OCI-LY7 (cell line): ENCODE data around the gene GATAD1. TPM values are rescaled to one million over a fixed set of nuclear protein-coding genes. Genes with fewer than 3 reads are reported as not detected.

Experiments
- BruUV-seq: library from RNA; stranded (reverse); fragments of 400-500 nt; replicated peaks from 2 replicates; lab custom pipeline; 2021; lab: Mats Ljungman, UMichigan
- CTCF ChIA-PET: fragments of 300-600 bp; sonication (Branson Sonifier 250); formaldehyde crosslinking; loops from one replicate; lab custom pipeline; 2022; ENCODE audit warnings: antibody characterized with exemption; ENCODE audit not compliant: unreplicated experiment; lab: Charles Lee
- POLR2A ChIA-PET: fragments of 300-600 bp; sonication (Branson Sonifier 250); formaldehyde crosslinking; loops from one replicate; lab custom pipeline; 2022; ENCODE audit warnings: antibody characterized with exemption; lab: Charles Lee
- DNase-seq: peaks from one replicate; pipeline ENCODE4 v3.0.0-alpha.2; 2015; ENCODE audit warnings: low spot score
- H2AFZ ChIP-seq: fragments of 200-600 bp; sonication (generic), shearing (Covaris generic); 2 replicates; pipeline ENCODE4 v1.6.1; 2014; ENCODE audit warnings: mild to moderate bottlenecking, antibody characterized with exemption, low read length, moderate library complexity
- H3K27ac ChIP-seq: fragments of 200-600 bp; sonication (generic); 2 replicates; pipeline ENCODE4 v1.5.1; 2014; ENCODE audit warnings: mixed run types, low read depth, mild to moderate bottlenecking, moderate library complexity, low read length, inconsistent platforms; ENCODE audit not compliant: poor library complexity, severe bottlenecking
- H3K36me3 ChIP-seq: fragments of 200-600 bp; sonication (generic); 2 replicates; pipeline ENCODE4 v1.6.1; 2014; ENCODE audit warnings: mild to moderate bottlenecking, antibody characterized with exemption, low read length, moderate library complexity, mixed read lengths; ENCODE audit not compliant: insufficient read depth
- H3K4me1 ChIP-seq: fragments of 200-600 bp; sonication (generic); 2 replicates; pipeline ENCODE4 v1.5.1; 2014; ENCODE audit warnings: mild to moderate bottlenecking, low read length; ENCODE audit not compliant: insufficient read depth, poor library complexity, severe bottlenecking
- H3K4me2 ChIP-seq: fragments of 200-600 bp; sonication (generic); 2 replicates; pipeline ENCODE4 v1.6.1; 2014; ENCODE audit warnings: mild to moderate bottlenecking, low read length
- H3K4me3 ChIP-seq: fragments of 200-600 bp; sonication (generic); 2 replicates; pipeline ENCODE4 v1.5.1; 2014; ENCODE audit warnings: mild to moderate bottlenecking, low read depth, low read length; ENCODE audit not compliant: poor library complexity, severe bottlenecking
- H3K79me2 ChIP-seq: fragments of 200-600 bp; sonication (generic); 2 replicates; pipeline ENCODE4 v1.6.1; 2016; ENCODE audit warnings: low read depth, mild to moderate bottlenecking, low read length, moderate library complexity, mixed read lengths; ENCODE audit not compliant: insufficient read depth
- H3K9me2 ChIP-seq: fragments of 200-600 bp; sonication (generic); 2 replicates; pipeline ENCODE4 v1.6.1; 2016; ENCODE audit warnings: mild to moderate bottlenecking, low read length, mixed read lengths; ENCODE audit not compliant: insufficient read depth
- H3K9me3 ChIP-seq: fragments of 200-600 bp; sonication (generic); 2 replicates; pipeline ENCODE4 v1.6.1; 2014; ENCODE audit warnings: mild to moderate bottlenecking, mixed run types, low read length, mixed read lengths
- H4K20me1 ChIP-seq: fragments of 200-600 bp; sonication (generic); 2 replicates; pipeline ENCODE4 v1.6.1; 2014; ENCODE audit warnings: mild to moderate bottlenecking, antibody characterized with exemption, low read length, moderate library complexity, mixed read lengths; ENCODE audit not compliant: insufficient read depth
- EZH2phosphoT487 ChIP-seq: fragments of 200-600 bp; sonication (generic); IDR thresholded peaks from 2 replicates; pipeline ENCODE4 v1.6.1; 2018; ENCODE audit warnings: low read depth, borderline replicate concordance, mild to moderate bottlenecking, mixed run types, antibody characterized with exemption, low read length, moderate library complexity, mixed read lengths
- intact Hi-C: fragments of 100-400 bp; cut with micrococcal nuclease; formaldehyde crosslinking; loops from one replicate; pipeline ENCODE4 v1.10.0; 2022; ENCODE audit not compliant: unreplicated experiment
- total RNA-seq, 2 experiments: library from RNA; depleted of rRNA in 1 of 2; stranded (reverse); fragments of >200 nt in 1 of 2; shearing (Covaris generic) in 1 of 2; gene quantifications; 2 replicates each; pipeline ENCODE4 v1.2.3, GENCODE V29; 2014 to 2022
- TF ChIP-seq, protein P1 (sequence below): fragments of 200-600 bp; sonication (generic); conservative IDR thresholded peaks from 2 replicates; pipeline ENCODE4 v1.5.1; 2014; ENCODE audit warnings: mild to moderate bottlenecking, antibody characterized with exemption, low read length, moderate library complexity, mixed read lengths

GATAD1 gene
- total RNA-seq, 2 experiments from 2014 or later: 19.6 to 37.9 TPM

DNA sequence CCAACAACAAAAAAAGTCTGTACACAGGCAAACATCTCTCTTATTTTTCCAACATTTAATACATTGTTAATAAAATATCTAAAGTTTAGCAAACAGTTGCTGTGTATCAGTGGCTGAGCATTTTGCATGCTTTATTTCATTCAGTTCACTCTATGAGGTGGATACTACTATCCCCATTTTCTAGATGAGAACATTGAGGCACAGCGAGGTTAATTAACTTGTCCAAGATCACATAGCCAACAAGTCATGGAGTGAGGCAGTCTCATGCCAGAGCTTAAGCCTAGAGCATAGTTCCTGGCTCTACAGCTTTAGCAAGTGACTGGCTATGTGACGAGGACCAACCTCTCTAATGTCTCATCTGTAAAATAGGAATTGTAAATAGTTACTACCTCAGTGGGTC, 4.4 kb downstream of the GATAD1 start:
- Histone ChIP-seq H2AFZ (no peak overlapping the region), H3K4me3 (no peak overlapping the region), H3K9me3 (no peaks in the 10 kb centered on the region), H3K4me2 (no peak overlapping the region), H3K4me1 (peaks cover 5% of the 10 kb centered on the region), H4K20me1 (no peaks in the 10 kb centered on the region), H3K36me3 (peaks cover 49% of the 10 kb centered on the region), H3K9me2 (no peaks in the 10 kb centered on the region), H3K79me2 (no peaks in the 10 kb centered on the region), H3K27ac (no peak overlapping the region)
- intact Hi-C loops: no loop called here
- no peak for DNase-seq
- POLR2A ChIA-PET: no interaction called here
- TF ChIP-seq, protein P1, sequence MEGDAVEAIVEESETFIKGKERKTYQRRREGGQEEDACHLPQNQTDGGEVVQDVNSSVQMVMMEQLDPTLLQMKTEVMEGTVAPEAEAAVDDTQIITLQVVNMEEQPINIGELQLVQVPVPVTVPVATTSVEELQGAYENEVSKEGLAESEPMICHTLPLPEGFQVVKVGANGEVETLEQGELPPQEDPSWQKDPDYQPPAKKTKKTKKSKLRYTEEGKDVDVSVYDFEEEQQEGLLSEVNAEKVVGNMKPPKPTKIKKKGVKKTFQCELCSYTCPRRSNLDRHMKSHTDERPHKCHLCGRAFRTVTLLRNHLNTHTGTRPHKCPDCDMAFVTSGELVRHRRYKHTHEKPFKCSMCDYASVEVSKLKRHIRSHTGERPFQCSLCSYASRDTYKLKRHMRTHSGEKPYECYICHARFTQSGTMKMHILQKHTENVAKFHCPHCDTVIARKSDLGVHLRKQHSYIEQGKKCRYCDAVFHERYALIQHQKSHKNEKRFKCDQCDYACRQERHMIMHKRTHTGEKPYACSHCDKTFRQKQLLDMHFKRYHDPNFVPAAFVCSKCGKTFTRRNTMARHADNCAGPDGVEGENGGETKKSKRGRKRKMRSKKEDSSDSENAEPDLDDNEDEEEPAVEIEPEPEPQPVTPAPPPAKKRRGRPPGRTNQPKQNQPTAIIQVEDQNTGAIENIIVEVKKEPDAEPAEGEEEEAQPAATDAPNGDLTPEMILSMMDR: no peak
- CTCF ChIA-PET: no interaction called here
- BruUV-seq: no TSS peak

DNA sequence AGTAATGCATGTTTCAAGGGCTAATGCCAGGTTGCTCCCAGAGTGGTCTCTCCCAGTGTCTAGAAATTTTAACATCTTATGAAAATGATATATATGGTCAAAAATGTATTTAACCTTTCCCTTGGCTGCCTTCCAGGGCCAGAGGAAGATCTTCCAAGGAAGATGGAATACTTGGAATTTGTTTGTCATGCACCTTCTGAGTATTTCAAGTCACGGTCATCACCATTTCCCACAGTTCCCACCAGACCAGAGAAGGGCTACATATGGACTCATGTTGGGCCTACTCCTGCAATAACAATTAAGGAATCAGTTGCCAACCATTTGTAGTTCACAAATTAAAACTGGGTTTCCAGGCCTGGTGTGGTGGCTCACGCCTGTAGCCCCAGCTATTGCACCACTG, 9.0 kb downstream of the GATAD1 start:
- ChIA-PET POLR2A (no interaction called here), CTCF (no interaction called here)

DNA sequence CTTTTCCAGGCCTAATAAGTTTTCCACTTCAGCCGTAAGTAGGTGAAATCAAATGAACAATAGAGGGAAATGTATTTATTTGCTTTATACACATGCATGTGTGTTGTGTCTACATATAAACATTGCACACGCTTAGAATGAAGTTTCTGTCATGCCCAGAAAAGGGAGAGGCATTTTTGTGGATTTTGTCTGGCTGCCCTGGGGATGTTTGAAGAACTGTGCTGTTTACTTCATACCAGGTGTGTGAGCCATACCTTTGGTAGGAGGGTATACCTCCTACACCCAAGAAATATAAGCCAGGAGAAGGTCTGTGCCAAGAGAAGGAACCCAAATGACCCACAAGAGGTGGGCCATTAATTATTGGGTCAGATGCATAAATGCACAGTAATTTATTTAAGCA, 12.8 kb downstream of the GATAD1 start:
- Histone ChIP-seq H3K79me2 (no peaks in the 10 kb centered on the region), H3K4me2 (no peak overlapping the region), H3K4me1 (no peaks in the 10 kb centered on the region), H3K27ac (no peak overlapping the region), H4K20me1 (no peaks in the 10 kb centered on the region), H2AFZ (no peak overlapping the region), H3K36me3 (peaks cover 17% of the 10 kb centered on the region), H3K9me2 (no peaks in the 10 kb centered on the region), H3K9me3 (no peaks in the 10 kb centered on the region), H3K4me3 (no peak overlapping the region)
- TF ChIP-seq, protein P1: no peak
- no peak for TF ChIP-seq EZH2phosphoT487
- DNase-seq: no peak
- intact Hi-C loops: loop anchor here (10.0 kb wide), 1 partner anchor 595 kb away; no protein-coding TSS in a partner anchor
- CTCF ChIA-PET: no interaction called here
- BruUV-seq: no TSS peak
- POLR2A ChIA-PET: no interaction called here

More for the DNA sequence above, 9.0 kb downstream of the GATAD1 start:
- no TSS peak for BruUV-seq
- H3K9me3 ChIP-seq: no peaks in the 10 kb centered on the region
- no peaks in the 10 kb centered on the region for H3K79me2 ChIP-seq
- no peak for TF ChIP-seq EZH2phosphoT487
- TF ChIP-seq, protein P1: no peak
- H3K36me3 ChIP-seq: peaks cover 35% of the 10 kb centered on the region
- no peak overlapping the region for H3K4me2 ChIP-seq
- no peak overlapping the region for H3K27ac ChIP-seq
- H2AFZ ChIP-seq: no peak overlapping the region
- intact Hi-C loops: no loop called here
- no peak overlapping the region for H3K4me3 ChIP-seq
- H3K4me1 ChIP-seq: no peaks in the 10 kb centered on the region
- no peak for DNase-seq
- H3K9me2 ChIP-seq: no peaks in the 10 kb centered on the region
- H4K20me1 ChIP-seq: no peaks in the 10 kb centered on the region
